SK-N-SH (cell line): ENCODE data around the gene ADORA2A. TPM values are rescaled to one million over a fixed set of nuclear protein-coding genes. Genes with fewer than 3 reads are reported as not detected.

Source experiments
- CTCF ChIA-PET: fragments of 300-600, 350-600 bp; formaldehyde crosslinking; extraction: SDS; loops from one replicate; lab custom pipeline; 2021; lab: Yijun Ruan, JAX
- POLR2A ChIA-PET: fragments of 350-600 bp; sonication (Branson Sonifier 250); formaldehyde crosslinking; extraction: SDS; loops from one replicate; lab custom pipeline; 2020; ENCODE audit warnings: antibody characterized with exemption, inconsistent platforms; lab: Yijun Ruan, JAX
- DNase-seq: peaks from one replicate; pipeline ENCODE4 v3.0.0; 2012
- H2AFZ ChIP-seq: fragments of 200-600 bp; sonication (generic); 2 replicates; pipeline ENCODE4 v1.8.1; 2016; ENCODE audit warnings: antibody characterized with exemption, mild to moderate bottlenecking, low read depth
- H3F3A ChIP-seq: fragments of 200-600 bp; sonication (generic); replicated peaks from 2 replicates; pipeline ENCODE3; 2016; ENCODE audit warnings: antibody characterized with exemption, mild to moderate bottlenecking; ENCODE audit not compliant: insufficient read depth
- H3K27ac ChIP-seq, 2 experiments: fragments of 200-500 bp in 1 of 2; fragments of 200-600 bp in 1 of 2; sonication (Bioruptor generic) in 1 of 2; sonication (generic), shearing (Covaris generic) in 1 of 2; 2 replicates each; pipeline versions ENCODE4 v1.5.1 to v1.6.1; 2014 to 2016; ENCODE audit warnings: low read depth in 2 of 2, inconsistent platforms in 1 of 2, low read length in 1 of 2, mild to moderate bottlenecking in 1 of 2, mixed read lengths in 1 of 2
- H3K27me3 ChIP-seq: fragments of 200-600 bp; sonication (generic), shearing (Covaris generic); 2 replicates; pipeline ENCODE4 v1.6.1; 2016; ENCODE audit warnings: mixed run types; ENCODE audit not compliant: insufficient read depth
- H3K36me3 ChIP-seq, 2 experiments: fragments of 200-500 bp in 1 of 2; fragments of 200-600 bp in 1 of 2; sonication (Bioruptor generic) in 1 of 2; sonication (generic) in 1 of 2; replicated peaks in 1 of 2; 2 replicates each; pipeline versions ENCODE3 to v1.5.1; 2014 to 2016; ENCODE audit warnings: low read length in 1 of 2, mild to moderate bottlenecking in 1 of 2; ENCODE audit not compliant: insufficient read depth in 2 of 2, control insufficient read depth in 1 of 2
- H3K4me1 ChIP-seq, 2 experiments: fragments of 200-500 bp in 1 of 2; fragments of 200-600 bp in 1 of 2; sonication (Bioruptor generic) in 1 of 2; sonication (generic), shearing (Covaris generic) in 1 of 2; 2 replicates each; pipeline versions ENCODE4 v1.5.1 to v1.6.1; 2014 to 2016; ENCODE audit warnings: low read depth in 1 of 2, low read length in 1 of 2, mixed run types in 1 of 2; ENCODE audit not compliant: insufficient read depth in 2 of 2, control insufficient read depth in 1 of 2
- H3K4me2 ChIP-seq: fragments of 200-600 bp; sonication (generic), shearing (Covaris generic); 2 replicates; pipeline ENCODE4 v1.6.1; 2017; ENCODE audit warnings: mixed run types
- H3K4me3 ChIP-seq, 2 experiments: fragments of 200-500 bp in 1 of 2; fragments of 200-600 bp in 1 of 2; sonication (Bioruptor generic) in 1 of 2; sonication (generic), shearing (Covaris generic) in 1 of 2; 2 replicates each; pipeline versions ENCODE4 v1.5.1 to v1.8.1; 2014 to 2016; ENCODE audit warnings: low read depth in 2 of 2, inconsistent platforms in 1 of 2, low read length in 1 of 2, mild to moderate bottlenecking in 1 of 2, mixed read lengths in 1 of 2, moderate library complexity in 1 of 2
- H3K79me2 ChIP-seq: fragments of 200-600 bp; sonication (generic); 2 replicates; pipeline ENCODE4 v1.8.1; 2017; ENCODE audit warnings: mild to moderate bottlenecking; ENCODE audit not compliant: insufficient read depth
- H3K9ac ChIP-seq: fragments of 200-600 bp; sonication (generic); 2 replicates; pipeline ENCODE4 v1.6.1; 2017; ENCODE audit warnings: mixed run types
- H3K9me2 ChIP-seq: fragments of 200-600 bp; sonication (generic); 2 replicates; pipeline ENCODE4 v1.6.1; 2017; ENCODE audit warnings: mixed run types
- H3K9me3 ChIP-seq: fragments of 200-600 bp; sonication (generic); 2 replicates; pipeline ENCODE4 v1.6.1; 2017; ENCODE audit warnings: mixed run types, mild to moderate bottlenecking, moderate library complexity
- H4K20me1 ChIP-seq: fragments of 200-600 bp; sonication (generic); 2 replicates; pipeline ENCODE4 v1.6.1; 2017; ENCODE audit warnings: mild to moderate bottlenecking, mixed run types; ENCODE audit not compliant: insufficient read depth
- CHD2 ChIP-seq: fragments of 150-350 bp; IDR thresholded peaks from 2 replicates; pipeline ENCODE4 v1.6.1; 2018; ENCODE audit warnings: low read length; ENCODE audit not compliant: partially characterized antibody
- CTCF ChIP-seq: fragments of 200-600 bp; sonication (generic); IDR thresholded peaks from 2 replicates; pipeline ENCODE4 v1.6.1; 2017; ENCODE audit warnings: antibody characterized with exemption, mild to moderate bottlenecking, moderate library complexity
- FOSL2 ChIP-seq: IDR thresholded peaks from 2 replicates; pipeline ENCODE4 v1.4.0; 2012; ENCODE audit warnings: low read depth, mild to moderate bottlenecking, moderate library complexity, borderline replicate concordance
- FOXJ3 ChIP-seq: sonication (generic); formaldehyde crosslinking; IDR thresholded peaks from 2 replicates; pipeline ENCODE4 v1.5.1; 2020; ENCODE audit warnings: mild to moderate bottlenecking, missing genetic modification reagents
- FOXM1 ChIP-seq: IDR thresholded peaks from 2 replicates; pipeline ENCODE4 v1.4.0; 2012; ENCODE audit warnings: low read depth, mild to moderate bottlenecking
- GABPA ChIP-seq: IDR thresholded peaks from 2 replicates; pipeline ENCODE4 v1.4.0; 2012; ENCODE audit warnings: low read depth, mild to moderate bottlenecking
- GATA2 ChIP-seq: sonication (generic); formaldehyde crosslinking; IDR thresholded peaks from 2 replicates; pipeline ENCODE4 v1.5.0; 2020; ENCODE audit warnings: mild to moderate bottlenecking, missing genetic modification reagents
- MEF2A ChIP-seq: IDR thresholded peaks from 2 replicates; pipeline ENCODE4 v1.4.0; 2012; ENCODE audit warnings: low read depth, borderline replicate concordance
- NFIC ChIP-seq: IDR thresholded peaks from 2 replicates; pipeline ENCODE4 v1.4.0; 2012; ENCODE audit warnings: borderline replicate concordance
- NRF1 ChIP-seq: IDR thresholded peaks from 2 replicates; pipeline ENCODE4 v1.6.1; 2012; ENCODE audit warnings: low read depth, mild to moderate bottlenecking, low read length
- PBX3 ChIP-seq: IDR thresholded peaks from 2 replicates; pipeline ENCODE4; 2012
- RAD21 ChIP-seq: IDR thresholded peaks from 2 replicates; pipeline ENCODE4 v1.6.1; 2012; ENCODE audit warnings: mild to moderate bottlenecking, low read length
- REST ChIP-seq: IDR thresholded peaks from 2 replicates; pipeline ENCODE4 v1.6.1; 2012; ENCODE audit warnings: mild to moderate bottlenecking, low read depth, low read length, moderate library complexity
- RXRA ChIP-seq: IDR thresholded peaks from 2 replicates; pipeline ENCODE4 v1.4.0; 2012; ENCODE audit warnings: low read depth, mild to moderate bottlenecking, borderline replicate concordance
- SIN3A ChIP-seq: IDR thresholded peaks from 2 replicates; pipeline ENCODE4 v1.6.1; 2012; ENCODE audit warnings: low read depth, mild to moderate bottlenecking, low read length, moderate library complexity, borderline replicate concordance
- TAF1 ChIP-seq: IDR thresholded peaks from 2 replicates; pipeline ENCODE4 v1.6.1; 2012; ENCODE audit warnings: low read depth, mild to moderate bottlenecking, low read length, moderate library complexity, borderline replicate concordance
- TEAD4 ChIP-seq: IDR thresholded peaks from 2 replicates; pipeline ENCODE4 v1.4.0; 2012; ENCODE audit warnings: mild to moderate bottlenecking, borderline replicate concordance; ENCODE audit not compliant: insufficient read depth
- USF2 ChIP-seq: fragments of 150-350 bp; IDR thresholded peaks from 2 replicates; pipeline ENCODE4 v1.6.1; 2017; ENCODE audit warnings: antibody characterized with exemption, low read length, low read depth, borderline replicate concordance
- YY1 ChIP-seq: IDR thresholded peaks from 2 replicates; pipeline ENCODE4 v1.4.0; 2012; ENCODE audit warnings: low read depth, mild to moderate bottlenecking
- WGBS: methylation state at CpG from one replicate; pipeline ENCODE4 v1.1.6; 2017; ENCODE audit warnings: low lambda C conversion rate; 5-methylcytosine and 5-hydroxymethylcytosine counted together
- polyA plus RNA-seq, 3 experiments: library from polyadenylated mRNA; depleted of rRNA; stranded (reverse); fragments of >200 nt; gene quantifications; 2 replicates each; pipeline ENCODE4 v1.2.3, GENCODE V29; 2012

ADORA2A gene
- polyA plus RNA-seq, 1 of the 3 experiments (the other 2 are of a cell fraction) = 9.3 TPM

GRCh38 chr22:24463071-24463760 lies 35.8 kb downstream of the ADORA2A start:
- Histone ChIP-seq H3F3A (peaks cover 12% of the 10 kb centered on the region), H2AFZ (no peak overlapping the region), H3K4me1 (peaks cover 0 to 17% of the 10 kb centered on the region in 2 experiments; a peak in 3 of 4 replicates), H4K20me1 (no peaks in the 10 kb centered on the region), H3K79me2 (no peaks in the 10 kb centered on the region), H3K27me3 (no peaks in the 10 kb centered on the region), H3K36me3 (no peaks in the 10 kb centered on the region), H3K9me3 (no peaks in the 10 kb centered on the region), H3K27ac (no peak overlapping the region), H3K4me3 (no peak overlapping the region), H3K9me2 (no peaks in the 10 kb centered on the region), H3K9ac (no peak overlapping the region), H3K4me2 (no peak overlapping the region)
- CTCF ChIA-PET = interaction anchor here (0.7 kb wide), 1 partner anchor 40 kb away, joined by 3 read pairs; no protein-coding TSS in a partner anchor
- POLR2A ChIA-PET = no interaction called here
- DNase-seq = no peak
- 94% methylated on average over 6 of the region's 6 CpGs for WGBS
- TF ChIP-seq TEAD4 = no peak
- no peak for TF ChIP-seq NFIC
- no peak for TF ChIP-seq SIN3A
- TF ChIP-seq PBX3 = no peak
- TF ChIP-seq CHD2 = no peak
- no peak for TF ChIP-seq TAF1
- no peak for TF ChIP-seq FOSL2
- TF ChIP-seq RXRA = no peak
- no peak for TF ChIP-seq GATA2 (CRISPR knock-in tag)
- TF ChIP-seq RAD21 = no peak
- TF ChIP-seq GABPA = no peak
- TF ChIP-seq CTCF = no peak
- no peak for TF ChIP-seq NRF1
- no peak for TF ChIP-seq FOXM1
- no peak for TF ChIP-seq MEF2A
- no peak for TF ChIP-seq YY1
- no peak for TF ChIP-seq FOXJ3 (CRISPR knock-in tag)
- no peak for TF ChIP-seq REST
- TF ChIP-seq USF2 = no peak
